Ishikawa (cell line): Measurements from ENCODE around the gene TMEM272.

Experiments used
- CEBPB ChIP-seq: IDR thresholded peaks from 2 replicates; pipeline ENCODE4 v1.6.1; 2012
- CREB1 ChIP-seq: IDR thresholded peaks from 2 replicates; pipeline ENCODE4 v1.6.1; 2012; ENCODE audit warnings: low read depth
- EGR1 ChIP-seq: IDR thresholded peaks from 2 replicates; pipeline ENCODE4 v1.6.1; 2012
- EP300 ChIP-seq: IDR thresholded peaks from 2 replicates; pipeline ENCODE4 v1.6.1; 2012; ENCODE audit warnings: borderline replicate concordance
- FOXM1 ChIP-seq: IDR thresholded peaks from 2 replicates; pipeline ENCODE4 v1.6.1; 2012; ENCODE audit warnings: low read depth, borderline replicate concordance
- NFIC ChIP-seq: IDR thresholded peaks from 2 replicates; pipeline ENCODE4 v1.6.1; 2012
- RAD21 ChIP-seq: IDR thresholded peaks from 2 replicates; pipeline ENCODE4 v1.6.1; 2012; ENCODE audit warnings: low read depth
- REST ChIP-seq: IDR thresholded peaks from 2 replicates; pipeline ENCODE4 v1.6.1; 2012; ENCODE audit warnings: low read depth, mild to moderate bottlenecking
- TAF1 ChIP-seq: IDR thresholded peaks from 2 replicates; pipeline ENCODE4 v1.6.1; 2012; ENCODE audit warnings: low read depth, mild to moderate bottlenecking
- TCF12 ChIP-seq: IDR thresholded peaks from 2 replicates; pipeline ENCODE4 v1.6.1; 2012; ENCODE audit warnings: low read depth
- TEAD4 ChIP-seq: IDR thresholded peaks from 2 replicates; pipeline ENCODE4 v1.6.1; 2012
- YY1 ChIP-seq: IDR thresholded peaks from 2 replicates; pipeline ENCODE4 v1.6.1; 2012; ENCODE audit warnings: low read depth
- ZBTB7A ChIP-seq: IDR thresholded peaks from 2 replicates; pipeline ENCODE4 v1.6.1; 2012; ENCODE audit warnings: low read depth
- TF ChIP-seq, protein P1 (sequence below): IDR thresholded peaks from 2 replicates; pipeline ENCODE4 v1.6.1; 2012
- TF ChIP-seq, protein P2 (sequence below): IDR thresholded peaks from 2 replicates; pipeline ENCODE4 v1.6.1; 2012

The TMEM272 gene

DNA sequence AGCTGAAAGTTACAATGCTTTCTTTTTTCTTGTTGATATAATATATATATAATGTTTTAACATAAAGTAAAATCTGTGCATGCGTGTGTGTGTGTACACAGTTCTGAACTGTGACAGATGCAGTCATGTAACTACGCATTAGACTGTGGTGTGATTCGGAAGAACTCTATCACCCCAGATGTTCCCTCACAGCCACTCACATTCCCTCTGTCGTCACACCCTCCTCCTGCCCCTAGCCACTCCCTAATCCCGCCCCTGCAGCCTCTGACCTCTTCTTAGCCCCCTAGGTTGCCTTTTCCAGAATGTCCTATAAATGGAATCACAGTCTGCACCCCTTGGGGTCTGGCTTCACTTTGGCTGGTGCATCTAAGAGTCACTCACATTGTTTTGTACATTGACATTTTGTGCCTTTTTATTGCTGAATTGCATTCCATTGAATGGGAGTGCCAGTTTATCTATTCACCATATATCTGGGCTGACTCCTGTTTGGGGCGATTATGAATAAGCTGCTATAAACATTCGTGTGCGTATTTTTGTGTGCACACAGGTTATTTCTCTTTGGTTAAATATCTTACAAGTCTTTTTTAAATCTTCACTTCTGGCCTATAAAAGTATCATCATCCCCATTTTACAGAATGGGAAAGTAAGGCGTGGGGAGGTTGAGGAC, 61.4 kb downstream of the TMEM272 start:
- no peak for TF ChIP-seq TEAD4

DNA sequence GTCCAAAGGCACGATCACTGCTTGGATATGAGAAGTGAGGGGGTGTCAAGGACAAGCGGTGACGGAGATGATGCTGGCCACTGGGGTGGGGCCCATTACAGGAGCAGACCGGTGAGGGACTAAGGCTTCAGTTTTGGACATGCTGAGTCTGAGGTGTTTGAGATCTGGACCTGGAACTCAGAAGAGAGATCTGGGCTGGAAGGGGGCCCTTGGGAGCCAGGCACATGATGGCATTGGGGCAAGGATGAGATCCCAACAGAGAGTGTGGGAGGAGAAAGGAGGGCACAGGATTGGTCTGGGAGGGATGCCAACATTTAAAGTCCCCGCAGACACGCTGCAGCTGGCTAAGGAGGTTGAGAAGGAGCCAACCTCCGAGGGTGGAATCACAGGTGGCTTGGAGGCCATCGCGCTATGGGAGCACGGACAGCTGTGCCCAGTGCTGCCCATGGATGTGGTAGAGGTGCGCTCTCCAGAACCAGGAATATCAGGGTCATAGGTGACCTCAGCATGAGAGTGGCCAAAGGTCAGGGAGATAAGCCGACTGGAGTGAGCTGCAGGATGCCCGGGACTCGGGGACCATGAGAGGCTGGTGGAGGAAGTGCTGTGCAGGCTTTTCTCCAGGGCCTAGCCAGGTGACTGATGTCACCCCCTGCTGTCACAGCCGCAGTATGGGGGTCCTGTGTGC, 62.8 kb downstream of the TMEM272 start:
- TF ChIP-seq TCF12 (no peak), TAF1 (no peak), TEAD4 (no peak), ZBTB7A (no peak), FOXM1 (no peak), RAD21 (no peak), YY1 (no peak), EP300 (no peak)
- TF ChIP-seq, protein P1, sequence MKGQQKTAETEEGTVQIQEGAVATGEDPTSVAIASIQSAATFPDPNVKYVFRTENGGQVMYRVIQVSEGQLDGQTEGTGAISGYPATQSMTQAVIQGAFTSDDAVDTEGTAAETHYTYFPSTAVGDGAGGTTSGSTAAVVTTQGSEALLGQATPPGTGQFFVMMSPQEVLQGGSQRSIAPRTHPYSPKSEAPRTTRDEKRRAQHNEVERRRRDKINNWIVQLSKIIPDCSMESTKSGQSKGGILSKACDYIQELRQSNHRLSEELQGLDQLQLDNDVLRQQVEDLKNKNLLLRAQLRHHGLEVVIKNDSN: no peak

- peak; percentile 50 for TF ChIP-seq RAD21
- TF ChIP-seq CEBPB: no peak
Observed at GRCh38 chr13:51781246-51782022, 63.5 kb downstream of the TMEM272 start.

DNA sequence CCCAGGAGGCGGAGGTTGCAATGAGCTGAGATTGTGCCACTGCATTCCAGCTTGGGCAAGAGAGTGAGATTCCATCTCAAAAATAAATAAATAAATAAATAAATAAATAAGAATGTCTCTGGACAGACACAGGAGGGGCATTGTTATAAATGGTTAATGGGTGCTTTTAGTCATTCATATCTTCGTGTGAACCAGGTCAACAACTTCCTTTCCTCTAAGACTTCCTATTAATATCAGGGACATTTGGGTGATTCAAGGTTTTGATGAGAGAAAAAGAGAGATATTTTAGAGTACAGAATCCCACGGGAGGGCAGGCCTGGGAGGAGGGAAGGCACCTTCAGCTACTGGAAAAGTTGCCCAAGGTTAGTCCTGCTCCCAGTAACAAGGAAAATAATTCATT, 64.9 kb downstream of the TMEM272 start:
- TF ChIP-seq CREB1 (no peak), TCF12 (no peak), CEBPB (no peak), EP300 (no peak), FOXM1 (no peak), TEAD4 (no peak), ZBTB7A (no peak), REST (no peak)
- TF ChIP-seq, protein P1: no peak

- no peak for TF ChIP-seq CREB1
- TF ChIP-seq, protein P2, sequence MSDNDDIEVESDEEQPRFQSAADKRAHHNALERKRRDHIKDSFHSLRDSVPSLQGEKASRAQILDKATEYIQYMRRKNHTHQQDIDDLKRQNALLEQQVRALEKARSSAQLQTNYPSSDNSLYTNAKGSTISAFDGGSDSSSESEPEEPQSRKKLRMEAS: no peak
- TF ChIP-seq, protein P1: no peak
- no peak for TF ChIP-seq EP300
Observed at GRCh38 chr13:51778392-51778791, 66.6 kb downstream of the TMEM272 start.

- TF ChIP-seq EGR1 (no peak), RAD21 (no peak), TAF1 (no peak), TCF12 (no peak), FOXM1 (no peak), CREB1 (no peak), NFIC (no peak), TEAD4 (no peak), ZBTB7A (no peak), EP300 (no peak), REST (no peak), YY1 (no peak), CEBPB (no peak)
- TF ChIP-seq, protein P1: no peak
- TF ChIP-seq, protein P2: no peak
Observed at GRCh38 chr13:51777921-51778320, 67.1 kb downstream of the TMEM272 start.
